Measurements from ENCODE around the gene HAUS7.
A peak's percentile ranks its signal among the peaks of the same experiment; 100 is the strongest.

The HAUS7 gene

GRCh38 chrX:153457136-153457825, 13.1 kb downstream of the HAUS7 start:
- TF ChIP-seq Cebpa-rat (IDR thresholded peaks at IDR 0.05), result no peak

GRCh38 chrX:153456704-153457103, 13.7 kb downstream of the HAUS7 start:
- Histone ChIP-seq H3K27me3 (peaks cover 46 to 97% (median 83%) of the 10 kb centered on the region in 11 experiments), H3K9ac (no peak overlapping the region), H4K20me1 (peaks cover 0 to 62% (median 16%) of the 10 kb centered on the region in 11 experiments; a peak in 9 of 22 replicates), H3K9me3 (replicated peaks in 1 of 11) (no peaks in the 10 kb centered on the region), H3K4me1 (peaks cover 0 to 10% (median 2%) of the 10 kb centered on the region in 10 experiments; a peak in 7 of 20 replicates), H3K27ac (no peak overlapping the region), H3K36me3 (peaks cover 5 to 78% (median 22%) of the 10 kb centered on the region in 11 experiments; a peak in 15 of 22 replicates), H3K4me3 (no peak overlapping the region), H3K4me2 (no peak overlapping the region)
- no peak for TF ChIP-seq Cebpa-rat (IDR thresholded peaks at IDR 0.05)

More at GRCh38 chrX:153457136-153457825, 13.1 kb downstream of the HAUS7 start:
- peaks cover 0 to 10% (median 2%) of the 10 kb centered on the region in 10 experiments; a peak in 7 of 20 replicates for H3K4me1 ChIP-seq
- H4K20me1 ChIP-seq, result peaks cover 0 to 64% (median 18%) of the 10 kb centered on the region in 11 experiments; a peak in 15 of 22 replicates
- no peak overlapping the region for H3K4me3 ChIP-seq
- H3K4me2 ChIP-seq, result no peak overlapping the region
- H3K27ac ChIP-seq, result no peak overlapping the region
- no peaks in the 10 kb centered on the region for H3K9me3 ChIP-seq (replicated peaks in 1 of 11)
- H3K27me3 ChIP-seq, result peaks cover 46 to 97% (median 83%) of the 10 kb centered on the region in 11 experiments
- H3K36me3 ChIP-seq, result peaks cover 5 to 79% (median 26%) of the 10 kb centered on the region in 11 experiments; a peak in 15 of 22 replicates
- no peak overlapping the region for H3K9ac ChIP-seq

- Histone ChIP-seq H3K9me3 (replicated peaks in 1 of 11) (no peaks in the 10 kb centered on the region), H3K27ac (no peak overlapping the region), H3K4me1 (peaks cover 0 to 10% (median 2%) of the 10 kb centered on the region in 10 experiments; a peak in 7 of 20 replicates), H3K27me3 (peaks cover 48 to 97% (median 86%) of the 10 kb centered on the region in 11 experiments), H3K4me2 (no peak overlapping the region), H4K20me1 (peaks cover 0 to 62% (median 17%) of the 10 kb centered on the region in 11 experiments; a peak in 10 of 22 replicates), H3K9ac (no peak overlapping the region), H3K36me3 (peaks cover 5 to 78% (median 20%) of the 10 kb centered on the region in 11 experiments; a peak in 15 of 22 replicates), H3K4me3 (no peak overlapping the region)
- TF ChIP-seq Cebpa-rat (IDR thresholded peaks at IDR 0.05), result no peak
These were observed 14.2 kb downstream of the HAUS7 start for GRCh38 chrX:153456161-153456560.

GRCh38 chrX:153455571-153455970, 14.8 kb downstream of the HAUS7 start:
- H4K20me1 ChIP-seq, result peaks cover 0 to 65% (median 20%) of the 10 kb centered on the region in 11 experiments; a peak in 11 of 22 replicates
- peaks cover 54 to 97% (median 87%) of the 10 kb centered on the region in 11 experiments for H3K27me3 ChIP-seq
- H3K4me1 ChIP-seq, result peaks cover 0 to 10% (median 2%) of the 10 kb centered on the region in 10 experiments; a peak in 7 of 20 replicates
- 0 out of 22 replicates have a peak overlapping the region, but pooled peaks of 2 of the 11 experiments have one; percentile 20 to 26 for H3K4me2 ChIP-seq
- H3K27ac ChIP-seq, result no peak overlapping the region
- TF ChIP-seq Cebpa-rat (IDR thresholded peaks at IDR 0.05), result no peak
- H3K4me3 ChIP-seq, result no peak overlapping the region
- H3K9ac ChIP-seq, result no peak overlapping the region; a peak in 1 of 22 replicates
- H3K9me3 ChIP-seq (replicated peaks in 1 of 11), result no peaks in the 10 kb centered on the region
- peaks cover 5 to 80% (median 25%) of the 10 kb centered on the region in 11 experiments; a peak in 15 of 22 replicates for H3K36me3 ChIP-seq

GRCh38 chrX:153454901-153455550, 15.3 kb downstream of the HAUS7 start:
- H3K36me3 ChIP-seq, result peaks cover 5 to 80% (median 25%) of the 10 kb centered on the region in 11 experiments; a peak in 15 of 22 replicates
- no peak overlapping the region for H3K4me3 ChIP-seq
- peak overlapping the region in 1 of 11 experiments; percentile 39; a peak in 1 of 22 replicates for H3K9ac ChIP-seq
- H3K27ac ChIP-seq, result no peak overlapping the region
- H3K9me3 ChIP-seq (replicated peaks in 1 of 11), result no peaks in the 10 kb centered on the region
- peak overlapping the region in 2 of 11 experiments; percentile 20 to 26; a peak in 1 of 22 replicates for H3K4me2 ChIP-seq
- peaks cover 59 to 97% (median 89%) of the 10 kb centered on the region in 11 experiments for H3K27me3 ChIP-seq
- TF ChIP-seq Cebpa-rat (IDR thresholded peaks at IDR 0.05), result no peak
- peaks cover 0 to 10% (median 2%) of the 10 kb centered on the region in 10 experiments; a peak in 7 of 20 replicates for H3K4me1 ChIP-seq
- H4K20me1 ChIP-seq, result peaks cover 0 to 70% (median 22%) of the 10 kb centered on the region in 11 experiments; a peak in 12 of 22 replicates

- no peak for TF ChIP-seq Cebpa-rat (IDR thresholded peaks at IDR 0.05)
- H3K27ac ChIP-seq, result no peak overlapping the region
- H3K9me3 ChIP-seq (replicated peaks in 1 of 11), result peaks cover 0 to 2% (median 0%) of the 10 kb centered on the region in 11 experiments; a peak in 1 of 22 replicates
- no peak overlapping the region for H3K9ac ChIP-seq
- peaks cover 0 to 70% (median 20%) of the 10 kb centered on the region in 11 experiments; a peak in 12 of 22 replicates for H4K20me1 ChIP-seq
- no peak overlapping the region for H3K4me3 ChIP-seq
- H3K4me1 ChIP-seq, result peaks cover 0 to 12% (median under 1%) of the 10 kb centered on the region in 10 experiments; a peak in 7 of 20 replicates
- H3K4me2 ChIP-seq, result no peak overlapping the region
- peaks cover 0 to 51% (median 13%) of the 10 kb centered on the region in 11 experiments; a peak in 14 of 22 replicates for H3K36me3 ChIP-seq
- H3K27me3 ChIP-seq, result peaks cover 73 to 92% (median 85%) of the 10 kb centered on the region in 11 experiments
These were observed 19.5 kb downstream of the HAUS7 start for GRCh38 chrX:153450949-153451277.

GRCh38 chrX:153450114-153450948, 20.0 kb downstream of the HAUS7 start:
- peaks cover 0 to 8% (median 0%) of the 10 kb centered on the region in 11 experiments; a peak in 3 of 22 replicates for H3K9me3 ChIP-seq (replicated peaks in 1 of 11)
- H3K9ac ChIP-seq, result no peak overlapping the region
- H3K4me3 ChIP-seq, result no peak overlapping the region
- no peak overlapping the region for H3K27ac ChIP-seq
- no peak overlapping the region for H3K4me2 ChIP-seq
- H3K27me3 ChIP-seq, result peaks cover 77 to 92% (median 85%) of the 10 kb centered on the region in 11 experiments
- H3K36me3 ChIP-seq, result peaks cover 0 to 45% (median 13%) of the 10 kb centered on the region in 11 experiments; a peak in 9 of 22 replicates
- TF ChIP-seq Cebpa-rat (IDR thresholded peaks at IDR 0.05), result no peak
- H3K4me1 ChIP-seq, result peaks cover 0 to 7% (median 0%) of the 10 kb centered on the region in 10 experiments; a peak in 5 of 20 replicates
- H4K20me1 ChIP-seq, result peaks cover 0 to 70% (median 17%) of the 10 kb centered on the region in 11 experiments; a peak in 12 of 22 replicates

Measured in BLaER1 treated with 17β-estradiol and CSF1 and Interleukin-3, amounts not matched to agents 10 nM and 100 nM (cell line).